HS-5 (cell line): Measurements from ENCODE around the gene GIPC3.
A peak's percentile ranks its signal among the peaks of the same experiment; 100 is the strongest.
"Not testable (repeated sequence)": the region's sequence is repeated elsewhere in the genome, so short reads cannot be mapped to it uniquely, and the experiment has no call there.

ENCODE experiments used
- DNase-seq: peaks from one replicate; pipeline ENCODE4 v3.0.0-alpha.2; 2012; ENCODE audit warnings: low read depth

The GIPC3 gene

DNA sequence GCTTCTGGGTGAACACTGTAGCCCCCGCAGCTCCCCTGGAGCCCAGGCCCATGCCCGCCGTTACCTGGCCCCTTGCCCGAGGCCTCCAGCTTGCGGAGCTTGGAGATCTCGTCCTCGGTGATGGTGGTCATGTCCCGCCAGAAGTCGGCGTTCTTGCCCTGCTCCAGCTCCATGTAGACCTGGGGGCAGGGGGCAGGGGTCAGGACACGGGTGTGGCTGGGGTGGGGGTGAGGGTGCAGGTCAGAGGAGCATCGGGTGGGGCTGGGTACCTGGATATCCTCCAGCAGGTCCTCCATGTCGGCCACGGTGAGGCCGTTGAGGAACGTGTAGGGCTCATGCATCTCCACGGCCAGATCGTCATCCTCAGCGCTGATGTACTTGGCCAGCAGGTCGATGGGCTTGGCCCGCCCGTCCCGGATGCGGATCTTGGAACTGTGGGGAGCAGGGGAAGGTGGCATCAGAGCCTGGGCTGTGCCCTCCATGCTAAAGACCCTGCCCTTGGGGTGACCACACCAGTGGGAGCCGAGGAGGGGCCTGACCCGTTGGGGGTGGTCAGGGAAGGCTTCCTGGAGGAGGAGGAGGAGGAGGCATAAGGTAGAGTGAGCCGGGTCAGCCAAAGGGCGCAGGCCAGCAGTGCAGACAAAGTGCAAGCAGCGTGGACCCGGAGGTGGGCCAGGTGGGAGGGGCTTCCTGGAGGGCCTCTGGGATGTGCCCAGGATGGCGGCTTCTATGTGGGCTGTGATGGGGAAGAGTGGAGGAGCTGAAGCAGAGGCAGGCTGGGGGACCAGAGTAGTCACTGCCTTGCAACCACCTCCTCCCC lies 33.7 kb downstream of the GIPC3 start:
- DNase-seq, result no peak

DNA sequence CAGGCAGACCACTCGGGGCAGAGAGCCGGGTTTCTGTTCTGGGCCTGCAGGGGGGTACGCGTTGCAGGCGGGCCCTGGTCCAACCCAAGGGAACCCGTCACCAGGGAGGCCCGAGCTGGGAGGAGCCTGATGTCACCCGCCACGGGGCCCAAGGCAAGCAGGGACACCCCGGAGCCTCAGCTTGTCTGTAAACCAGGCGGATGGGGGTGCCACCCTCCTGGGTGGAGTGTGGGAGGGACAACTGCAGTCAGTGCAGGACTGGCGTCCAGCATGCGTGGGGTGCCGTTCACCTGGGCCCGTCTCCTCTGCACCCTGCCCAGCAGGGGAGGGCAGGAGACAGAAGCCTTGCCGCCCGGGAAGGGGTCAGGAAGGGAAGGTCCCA lies 34.3 kb downstream of the GIPC3 start:
- DNase-seq, result no peak

DNA sequence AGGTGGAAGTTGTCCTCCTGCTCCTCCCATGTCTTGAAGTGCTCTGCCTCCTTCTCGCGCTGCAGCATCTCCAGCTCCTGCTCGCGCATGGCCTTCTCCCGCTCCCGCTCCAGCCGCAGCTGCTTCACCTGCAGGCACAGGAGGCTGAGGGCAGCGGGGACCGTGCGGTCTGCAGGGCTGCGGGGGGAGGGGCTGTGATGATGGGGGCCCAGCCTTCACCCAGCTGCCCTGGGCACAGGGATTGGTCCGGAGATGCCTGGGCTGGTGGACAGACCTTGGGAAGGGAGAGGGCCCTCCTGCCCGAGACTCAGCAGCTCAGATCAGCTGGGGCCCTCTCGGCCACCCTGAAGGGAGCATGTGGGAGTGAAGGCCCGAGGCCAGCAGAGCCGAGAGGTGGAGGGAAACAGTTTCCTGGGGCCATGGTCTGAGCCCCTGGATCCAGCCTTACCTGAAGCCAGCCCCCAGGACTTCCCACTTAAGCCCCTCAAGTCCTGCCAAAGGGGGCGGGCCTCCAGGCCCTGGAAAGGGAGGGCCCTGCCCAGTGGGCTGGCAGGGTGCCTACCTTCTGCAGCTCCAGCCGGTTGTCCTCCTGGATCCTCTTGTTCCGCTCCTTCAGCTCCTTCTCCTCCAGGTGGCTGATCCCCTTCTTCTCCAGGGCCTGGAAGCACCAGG lies 35.0 kb downstream of the GIPC3 start:
- no peak for DNase-seq

DNA sequence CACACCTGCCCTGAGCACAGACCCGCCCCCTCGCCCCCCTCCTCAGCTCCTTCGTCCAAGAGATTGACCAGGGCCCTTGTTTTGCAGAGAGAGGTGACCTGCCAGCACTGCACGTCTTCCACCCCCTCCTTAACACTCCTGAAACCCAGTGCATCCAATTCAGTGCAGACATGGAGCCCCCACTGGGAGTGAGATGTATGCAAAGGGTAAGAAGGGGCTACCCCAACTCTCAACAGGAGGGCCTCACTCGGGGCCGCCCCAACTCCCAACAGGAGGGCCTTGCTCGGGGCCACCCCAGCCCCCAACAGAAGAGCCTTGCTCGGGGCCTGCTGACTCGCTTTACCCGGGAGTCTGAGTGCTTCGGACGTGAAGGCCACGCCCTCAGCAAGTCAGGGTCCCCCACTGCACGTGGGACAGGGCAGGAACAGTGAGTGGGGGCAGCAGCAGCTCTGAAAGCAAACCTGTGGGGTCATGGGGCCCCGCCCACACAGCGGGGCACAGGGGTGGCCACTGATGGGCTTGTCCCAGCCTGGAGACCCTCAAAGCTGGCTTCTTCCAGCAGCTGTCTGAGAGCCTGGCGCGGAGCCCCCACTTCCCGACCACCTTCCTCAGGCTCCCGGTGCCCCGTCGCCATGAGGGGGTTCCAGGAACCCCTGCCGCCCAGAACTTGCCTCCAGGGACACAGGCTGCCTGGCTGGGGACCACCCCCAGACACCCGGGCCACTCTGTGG lies 35.7 kb downstream of the GIPC3 start:
- DNase-seq, result no peak

DNA sequence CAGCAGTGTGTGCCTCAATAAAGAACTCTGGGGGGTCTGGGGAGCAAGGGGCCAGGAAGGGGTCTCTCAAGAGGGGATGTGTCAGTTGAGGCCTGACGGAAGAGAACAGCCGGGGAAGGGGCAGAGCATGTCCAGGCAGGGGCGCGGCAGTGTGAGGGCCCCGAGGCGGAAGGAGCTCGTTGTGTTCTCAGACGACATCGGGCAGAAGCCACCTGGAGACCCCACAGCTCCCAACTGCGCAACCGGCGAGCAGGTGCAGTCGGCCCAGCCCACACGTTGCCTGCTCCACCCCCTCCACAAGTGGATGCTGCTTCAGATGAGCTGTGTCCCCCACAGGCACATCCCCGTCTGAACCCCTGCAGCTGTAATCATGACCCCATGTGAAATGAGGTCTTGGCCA lies 36.4 kb downstream of the GIPC3 start:
- DNase-seq, result no peak

DNA sequence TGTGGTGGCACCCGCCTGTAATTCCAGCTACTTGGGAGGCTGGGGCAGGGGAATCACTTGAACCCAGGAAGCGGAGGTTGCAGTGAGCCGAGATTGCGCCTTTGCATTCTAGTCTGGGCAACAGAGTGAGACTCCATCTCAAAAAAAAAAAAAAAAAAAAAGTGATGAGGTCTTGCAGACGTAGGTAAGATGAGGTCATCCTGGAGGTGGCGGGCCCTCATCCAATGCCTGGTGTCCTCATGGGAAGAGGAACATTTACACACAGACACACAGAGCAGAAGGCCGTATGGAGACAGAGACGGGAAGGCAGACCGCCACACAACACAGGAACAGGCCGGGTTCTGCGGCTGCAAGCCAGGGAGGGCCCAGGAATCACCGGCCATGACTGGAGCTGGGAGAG lies 36.9 kb downstream of the GIPC3 start:
- no peak for DNase-seq

DNA sequence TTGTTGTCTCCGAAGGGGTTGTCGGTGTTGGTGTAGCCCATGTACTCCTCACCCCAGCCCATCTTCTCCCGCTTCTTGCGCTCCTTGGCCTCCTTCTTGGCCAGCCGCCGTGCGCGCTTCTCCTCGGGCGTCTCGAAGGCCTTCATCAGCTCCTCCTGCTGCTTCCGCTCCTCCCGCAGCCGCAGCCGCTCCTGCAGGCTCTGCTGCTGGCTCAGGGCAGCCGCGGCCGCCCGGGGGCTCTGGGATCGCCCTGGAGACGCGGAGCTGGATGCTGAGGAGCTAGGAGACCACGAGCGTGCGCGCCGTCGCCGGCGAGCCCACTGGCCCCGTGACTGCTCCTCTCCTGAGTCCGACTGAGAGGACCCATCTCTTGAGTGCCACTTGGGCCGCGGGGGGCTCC lies 38.4 kb downstream of the GIPC3 start:
- no peak for DNase-seq

DNA sequence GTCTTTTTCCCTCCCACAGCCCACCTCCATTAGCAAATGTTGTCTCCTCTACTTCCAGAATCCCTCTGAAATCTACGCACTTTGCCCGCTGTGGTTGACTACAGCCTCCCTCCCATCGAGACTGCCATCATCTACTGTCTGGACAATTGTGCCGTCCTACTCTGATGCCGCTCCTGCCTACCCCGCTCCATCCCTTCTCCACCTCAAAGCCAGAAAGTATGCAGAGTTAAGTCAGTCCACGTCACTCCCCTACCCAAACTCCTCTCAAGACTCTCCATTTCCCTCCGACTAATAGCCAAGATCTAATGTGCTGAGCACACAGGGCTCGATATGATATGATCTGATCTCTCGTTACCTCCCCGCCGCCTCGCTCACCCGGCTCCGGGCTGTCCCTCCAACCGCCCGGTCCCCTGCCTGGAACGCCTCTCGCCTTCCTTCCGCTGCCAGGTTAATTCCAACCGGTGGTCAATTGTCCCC lies 40.8 kb downstream of the GIPC3 start:
- DNase-seq, result no peak

DNA sequence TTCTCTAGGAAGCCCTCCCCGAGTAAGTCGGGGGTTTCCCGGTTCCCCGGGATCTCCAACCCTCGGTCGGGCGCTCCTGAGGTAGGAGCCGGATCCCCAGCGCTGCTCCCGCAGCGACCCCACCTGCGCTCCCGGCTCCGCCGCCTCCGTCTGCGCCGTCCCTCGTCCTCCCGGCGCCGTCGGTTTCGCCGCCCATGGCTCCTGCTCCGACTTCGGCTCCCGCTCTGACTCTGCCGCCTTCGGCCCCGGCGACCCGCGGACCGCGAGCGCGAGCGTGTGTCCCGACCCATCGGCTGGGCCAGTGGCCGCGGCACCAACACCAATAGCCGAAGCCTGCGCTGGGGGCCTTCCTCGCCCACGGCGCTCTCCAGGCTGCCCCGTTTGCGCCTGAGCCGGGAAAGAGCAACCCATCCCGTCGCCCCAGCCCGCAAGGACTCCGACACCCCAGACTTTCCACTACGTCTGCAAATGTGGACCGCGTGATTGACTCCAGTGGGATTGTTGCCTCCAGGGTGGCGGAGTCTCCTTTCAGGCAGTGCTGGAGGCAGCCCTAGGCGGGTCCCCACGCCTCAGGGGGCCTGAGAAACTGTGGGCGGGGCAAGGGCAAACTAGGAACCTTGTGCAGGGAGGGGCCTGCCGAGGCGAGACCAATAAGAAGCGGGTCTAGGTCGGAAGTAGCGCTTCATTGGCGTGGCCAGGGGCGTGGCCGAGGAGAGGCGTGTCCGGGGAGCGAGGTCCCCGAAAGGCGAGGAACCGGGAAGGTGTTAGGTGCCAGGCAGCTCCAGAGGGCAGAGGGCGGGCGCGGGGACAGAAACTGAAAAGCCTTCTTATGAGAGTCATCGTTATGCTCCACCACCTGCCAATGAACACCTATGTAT lies 41.4 kb downstream of the GIPC3 start, which contains the start of gene CACTIN:
CACTIN (minus strand) TSS at position 318 of the 878 bp plus-strand sequence; CDS start at position 290, 28 bp downstream.
- peak; percentile 95 for DNase-seq

DNA sequence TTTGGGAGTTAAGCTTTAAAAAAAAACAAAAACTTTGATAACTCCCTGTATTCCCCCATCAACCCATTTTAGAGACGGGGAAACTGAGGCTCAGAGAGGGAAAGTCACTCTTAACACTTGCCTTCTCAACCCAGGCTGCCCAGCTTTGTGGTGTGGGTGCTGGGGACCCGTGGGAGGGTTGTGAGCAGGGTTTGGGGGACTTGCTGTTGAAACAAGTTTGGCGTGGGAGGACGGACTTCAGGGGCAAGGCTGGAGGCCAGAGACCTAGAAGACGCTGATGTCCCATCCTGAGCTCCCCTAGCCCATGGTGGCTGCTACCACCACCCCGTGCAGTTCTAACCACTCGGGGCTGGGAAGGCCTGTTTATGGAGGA lies 42.1 kb downstream of the GIPC3 start:
- no peak for DNase-seq

DNA sequence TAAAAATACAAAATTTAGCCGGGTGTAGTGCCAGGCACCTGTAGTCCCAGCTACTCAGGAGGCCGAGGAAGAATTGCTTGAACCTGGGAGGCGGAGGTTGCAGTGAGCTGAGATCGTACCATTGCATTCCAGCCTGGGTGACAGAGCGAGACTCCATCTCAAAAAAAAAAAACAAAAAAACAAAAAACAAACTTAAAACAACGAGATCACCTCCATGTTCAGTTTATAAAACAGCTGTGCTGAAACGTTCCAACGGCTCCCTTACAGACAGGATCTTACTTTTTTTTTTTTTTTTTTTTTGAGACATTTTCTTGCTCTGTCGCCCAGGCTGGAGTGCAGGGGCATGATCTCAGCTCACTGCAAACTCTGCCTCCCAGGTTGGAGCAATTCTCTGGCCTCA lies 43.5 kb downstream of the GIPC3 start:
- not testable (repeated sequence) for DNase-seq

DNA sequence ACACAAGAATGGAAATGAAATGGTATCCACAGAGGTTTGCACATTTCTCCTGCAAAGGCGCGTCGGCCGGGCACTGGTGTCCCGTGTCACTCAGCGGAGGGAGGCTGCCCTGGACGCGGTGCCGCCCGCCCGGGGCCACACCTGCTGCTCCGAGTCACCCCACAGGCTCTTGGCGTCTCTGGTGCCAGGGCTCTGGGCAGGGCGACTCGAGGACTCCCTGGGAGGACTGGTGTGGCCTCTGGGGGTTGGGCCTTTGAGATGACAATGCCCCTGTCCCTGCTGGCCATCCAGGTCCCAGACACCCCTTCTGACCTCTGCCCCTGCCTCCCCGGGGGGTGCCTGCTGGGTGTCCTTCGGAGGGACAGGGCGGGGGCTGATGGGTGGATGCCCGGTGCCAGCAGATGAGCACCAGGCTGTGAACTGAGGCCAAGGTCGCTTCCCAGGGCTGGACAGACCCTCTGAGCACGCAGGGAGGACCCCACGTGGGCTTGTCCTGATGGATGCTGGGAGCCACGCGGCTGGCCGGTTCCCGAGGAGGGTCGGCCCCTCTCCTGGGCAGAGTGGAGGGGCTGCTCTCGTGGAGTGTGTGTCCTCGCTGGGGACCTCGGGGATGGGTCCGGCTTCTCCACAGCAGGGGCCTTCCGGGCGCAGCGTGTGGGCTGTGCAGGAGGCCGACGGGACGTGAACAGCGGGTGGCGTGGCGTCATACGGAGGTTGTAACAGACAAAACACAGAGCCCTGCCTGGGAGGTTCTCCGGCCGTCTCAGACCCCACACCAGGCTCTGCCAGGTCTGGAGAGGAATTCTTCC lies 46.0 kb downstream of the GIPC3 start:
- no peak for DNase-seq

DNA sequence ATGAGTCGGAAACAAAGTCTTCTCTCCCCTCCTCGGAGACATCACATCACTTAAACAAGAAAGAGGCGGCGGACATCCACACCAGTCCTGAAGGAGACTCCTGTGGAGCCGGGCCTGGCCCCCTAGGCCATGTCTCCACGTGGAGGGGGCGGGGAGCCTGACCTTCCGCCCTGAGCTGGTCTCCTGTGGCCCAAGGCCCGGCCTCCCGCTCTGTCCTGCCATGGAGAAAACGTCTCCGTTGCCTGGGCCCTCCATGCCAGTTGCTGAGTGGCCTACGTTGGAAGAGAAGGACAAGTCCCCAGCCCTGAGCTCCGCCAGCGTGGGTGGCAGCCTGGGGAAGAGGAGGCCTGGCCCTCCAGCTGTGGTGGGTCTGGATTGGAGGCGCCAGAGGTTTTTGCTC lies 46.8 kb downstream of the GIPC3 start:
- DNase-seq, result no peak

DNA sequence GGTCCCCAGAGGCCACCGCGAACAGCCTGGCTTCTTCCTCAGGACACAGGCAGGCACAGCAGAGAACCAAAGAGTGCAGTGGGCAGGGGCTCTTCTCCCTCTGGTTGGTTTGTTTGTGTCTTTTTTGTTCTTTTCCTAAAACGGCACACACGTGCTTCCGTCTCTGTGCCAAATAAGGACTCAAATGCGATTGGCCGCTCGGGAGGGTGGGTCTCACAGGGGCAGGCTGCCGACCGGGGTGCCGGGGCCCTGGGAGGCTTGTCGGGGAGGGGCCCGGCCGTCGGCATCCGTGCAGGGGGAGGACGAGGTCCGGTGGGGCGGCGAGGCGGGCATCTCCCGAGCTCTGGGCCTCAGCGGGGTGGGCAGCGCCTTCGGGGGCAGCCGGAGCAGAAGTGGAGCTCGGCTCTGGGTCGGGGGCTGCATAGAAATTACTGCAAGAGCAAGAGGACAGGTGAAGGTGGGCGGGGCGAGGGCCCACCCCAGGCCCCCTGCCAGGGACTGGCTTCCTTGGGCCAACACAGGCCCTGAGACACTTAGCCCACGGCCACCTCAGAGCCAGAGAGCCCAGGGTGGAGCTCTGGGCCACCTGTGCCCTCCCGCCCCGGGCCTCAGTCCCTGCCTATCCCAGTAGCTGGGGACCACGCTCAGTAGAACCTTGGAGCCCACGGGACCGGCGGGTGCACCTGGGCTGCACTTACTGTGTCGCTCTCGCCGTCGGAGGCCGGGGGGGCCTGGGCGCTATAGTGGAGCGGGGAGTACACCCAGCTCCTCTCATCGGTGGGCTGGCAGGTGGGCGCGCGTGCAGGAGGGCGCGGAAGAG lies 47.7 kb downstream of the GIPC3 start:
- no peak for DNase-seq

DNA sequence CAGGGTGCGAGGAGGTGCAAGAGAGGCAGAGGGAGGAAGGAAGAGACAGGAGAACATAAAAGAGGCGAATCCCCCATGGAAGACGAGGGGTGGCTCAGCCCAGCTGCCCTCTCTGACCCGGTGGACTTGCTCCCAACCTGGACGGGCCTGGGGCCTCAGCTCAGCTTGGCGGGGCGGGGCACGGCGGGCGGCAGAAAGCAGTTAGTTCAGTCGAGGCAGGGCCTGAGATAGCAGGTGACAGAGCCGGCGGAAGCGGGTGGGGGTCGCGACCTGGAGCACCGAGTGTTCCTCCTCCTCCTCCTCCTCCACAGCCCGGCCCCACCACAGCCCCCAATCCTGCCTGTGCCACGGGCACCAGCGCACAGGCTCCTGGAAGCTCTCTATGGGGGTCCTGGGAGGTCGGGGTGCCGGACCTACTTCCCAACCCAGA lies 48.3 kb downstream of the GIPC3 start:
- no peak for DNase-seq

DNA sequence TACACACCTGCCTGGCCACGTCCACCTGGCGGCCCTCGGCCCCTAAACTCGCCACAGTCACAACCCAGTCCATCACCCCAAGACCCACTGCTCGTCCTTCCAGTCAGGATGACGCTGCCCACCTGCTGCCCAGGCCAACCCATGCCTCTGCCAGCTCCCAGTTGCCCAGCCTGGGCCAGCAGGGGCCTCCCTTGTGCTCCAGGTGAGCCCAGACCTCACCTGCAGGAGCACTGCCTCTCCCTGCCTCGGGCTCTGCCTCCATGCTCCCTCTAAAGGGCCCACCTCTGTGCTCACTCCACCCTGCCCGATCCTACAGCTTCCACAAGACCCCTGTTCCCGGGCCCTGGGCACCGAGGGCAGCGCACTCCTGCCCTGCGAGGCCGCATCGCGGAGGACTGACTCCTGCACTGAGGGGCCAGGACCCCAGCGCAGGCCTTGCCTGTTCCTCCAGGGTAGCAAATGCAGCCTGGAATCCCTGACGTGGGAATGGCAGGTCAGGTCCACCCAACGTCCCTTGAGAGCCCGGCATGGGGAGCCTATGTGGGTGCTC lies 49.3 kb downstream of the GIPC3 start:
- DNase-seq, result no peak

DNA sequence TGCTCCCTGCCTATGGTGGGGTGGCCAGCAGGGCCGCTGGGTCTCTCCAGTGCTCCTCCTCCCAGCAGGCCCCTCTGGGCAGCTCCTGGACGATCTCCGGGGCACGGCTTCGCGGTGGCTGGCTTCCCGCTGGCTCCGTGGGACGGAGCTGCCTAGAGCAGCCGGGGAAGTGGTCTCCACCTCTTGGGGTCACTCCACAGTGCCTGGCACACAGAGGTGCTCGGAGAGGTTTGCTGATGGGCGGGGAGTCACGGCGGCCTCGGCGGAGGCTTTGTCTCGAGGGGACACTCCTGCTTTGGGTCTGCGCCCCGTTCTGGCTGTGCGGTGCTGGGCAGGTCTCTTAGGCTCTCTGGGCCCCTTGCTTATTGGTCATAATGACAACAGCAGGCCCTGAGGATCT lies 51.2 kb downstream of the GIPC3 start:
- no peak for DNase-seq

DNA sequence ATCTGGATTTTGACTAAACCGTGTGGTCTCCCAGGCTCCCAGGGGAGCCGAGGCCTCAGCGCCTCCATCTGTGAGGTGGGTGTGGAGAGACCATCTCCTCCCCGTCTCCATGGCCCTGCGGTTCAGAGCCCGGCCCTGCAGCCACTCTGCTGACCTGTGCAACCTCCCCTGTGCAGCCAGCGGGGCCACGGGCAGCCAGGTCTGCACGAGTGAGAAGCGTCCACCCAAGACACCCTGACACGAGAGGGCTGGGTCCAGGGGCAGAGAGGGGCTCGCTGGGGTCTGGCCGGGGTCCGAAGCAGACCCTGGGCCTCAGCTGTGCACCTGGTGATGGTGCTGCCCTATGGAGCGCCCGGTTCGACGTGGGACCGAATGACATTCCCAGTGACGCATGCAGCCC lies 51.7 kb downstream of the GIPC3 start:
- no peak for DNase-seq

DNA sequence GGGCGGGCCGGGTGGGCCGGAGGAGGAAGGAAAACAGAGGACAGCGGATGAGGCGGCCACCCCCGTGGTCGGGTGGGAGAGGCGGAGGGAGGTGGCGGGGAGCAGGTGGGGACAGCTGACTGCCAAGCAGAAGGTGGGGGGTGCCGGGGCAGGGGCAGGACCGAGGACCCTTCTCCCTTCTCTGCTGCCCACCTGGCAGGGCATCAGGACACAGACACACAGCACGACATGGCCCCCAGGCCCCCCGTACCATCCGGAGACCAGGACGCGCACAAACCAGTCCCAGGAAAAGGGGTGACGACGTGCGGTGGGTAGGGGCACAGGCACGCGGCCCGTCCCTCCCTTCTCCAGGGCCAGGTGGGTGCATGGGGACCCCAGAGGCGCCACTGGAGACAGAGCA lies 52.3 kb downstream of the GIPC3 start:
- no peak for DNase-seq
